ENCODE results near the gene MAG. TPM values are rescaled to one million over a fixed set of nuclear protein-coding genes. Genes with fewer than 3 reads are reported as not detected.

Gene MAG
- total RNA-seq = 1.6 TPM

- Histone ChIP-seq H3K9ac (ENCODE audit: low read depth in 1 of 3, low read length in 3 of 3) (no peak within 1 kb of the TSS), H3K9me3 (ENCODE audit: control insufficient read depth in 3 of 3, low read length in 3 of 3) (no peaks in the 10 kb centered on the region), H3K36me3 (ENCODE audit: control insufficient read depth in 3 of 3, insufficient read depth in 3 of 3, low read length in 3 of 3) (no peaks in the 10 kb centered on the region), H3K4me1 (ENCODE audit: control insufficient read depth in 3 of 3, insufficient read depth in 3 of 3, low read length in 3 of 3) (no peaks in the 10 kb centered on the region), H3K27ac (ENCODE audit: low read depth, low read length) (no peak within 1 kb of the TSS), H3K27me3 (ENCODE audit: control insufficient read depth in 3 of 3, insufficient read depth in 3 of 3, low read length in 3 of 3) (peaks cover 30 to 47% (median 39%) of the 10 kb centered on the region in 3 donors), H3K4me3 (ENCODE audit: low read length in 3 of 3) (no peak within 1 kb of the TSS)
These were observed at the start of gene MAG for GRCh38 chr19:35291916-35292315. MAG (plus strand) TSS chr19:35292161; CDS start chr19:35295409, 3,248 bp downstream.

- Histone ChIP-seq H3K27ac (ENCODE audit: low read depth, low read length) (no peak overlapping the region), H3K36me3 (ENCODE audit: control insufficient read depth in 3 of 3, insufficient read depth in 3 of 3, low read length in 3 of 3) (no peaks in the 10 kb centered on the region), H3K4me1 (ENCODE audit: control insufficient read depth in 3 of 3, insufficient read depth in 3 of 3, low read length in 3 of 3) (peaks cover 2 to 17% (median 6%) of the 10 kb centered on the region in 3 donors), H3K9ac (ENCODE audit: low read depth in 1 of 3, low read length in 3 of 3) (no peak overlapping the region), H3K4me3 (ENCODE audit: low read length in 3 of 3) (no peak overlapping the region), H3K27me3 (ENCODE audit: control insufficient read depth in 3 of 3, insufficient read depth in 3 of 3, low read length in 3 of 3) (peaks cover 29 to 44% (median 32%) of the 10 kb centered on the region in 3 donors), H3K9me3 (ENCODE audit: control insufficient read depth in 3 of 3, low read length in 3 of 3) (no peaks in the 10 kb centered on the region)
These were observed 45.4 kb upstream of the MAG start for GRCh38 chr19:35246466-35247092.

DNA sequence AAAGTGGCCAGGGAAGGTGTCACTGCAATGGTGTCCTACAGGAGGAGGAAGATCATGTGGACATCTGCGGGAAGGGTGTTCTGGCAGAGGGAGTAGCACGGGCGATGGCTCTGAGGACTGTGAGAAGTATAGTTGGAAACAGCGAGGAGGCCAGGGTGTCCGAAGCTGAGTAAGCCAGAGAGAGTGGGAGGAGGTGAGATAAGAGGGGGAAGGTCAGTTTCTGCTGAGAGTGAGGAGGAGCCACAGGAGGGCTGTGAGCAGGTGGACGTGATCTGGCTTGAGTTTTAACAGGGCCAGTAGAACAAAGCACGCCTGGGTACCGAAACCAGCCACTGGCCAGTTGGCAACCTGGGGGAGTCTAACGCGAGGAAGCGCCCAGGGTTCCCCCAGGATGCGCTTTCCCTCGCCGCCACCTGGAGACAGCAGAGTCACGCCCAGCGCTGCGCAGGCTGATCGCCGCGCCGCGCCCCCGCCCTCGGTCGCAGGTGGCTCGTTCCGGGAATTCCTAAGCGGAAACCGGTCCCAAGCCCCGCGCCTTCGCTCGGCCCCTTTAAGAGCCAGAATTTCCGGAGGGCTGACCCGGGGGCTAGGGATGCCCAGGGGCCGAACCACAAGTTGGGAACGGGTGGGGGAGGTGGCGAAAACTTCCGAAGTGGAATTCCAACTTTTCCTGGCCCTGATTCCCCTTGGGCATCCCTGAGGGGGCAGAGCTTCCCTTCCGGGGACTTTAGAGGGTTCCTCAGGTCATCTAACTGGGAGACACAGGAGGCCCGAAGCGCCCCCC, 44.2 kb upstream of the MAG start:
- Histone ChIP-seq H3K9ac (ENCODE audit: low read depth in 1 of 3, low read length in 3 of 3) (peak overlapping the region in 2 of 3 donors; percentile 32 to 51), H3K9me3 (ENCODE audit: control insufficient read depth in 3 of 3, low read length in 3 of 3) (no peaks in the 10 kb centered on the region), H3K36me3 (ENCODE audit: control insufficient read depth in 3 of 3, insufficient read depth in 3 of 3, low read length in 3 of 3) (no peaks in the 10 kb centered on the region), H3K4me3 (ENCODE audit: low read length in 3 of 3) (peak overlapping the region; percentile 14 to 58 (median 52)), H3K27ac (ENCODE audit: low read depth, low read length) (no peak overlapping the region), H3K27me3 (ENCODE audit: control insufficient read depth in 3 of 3, insufficient read depth in 3 of 3, low read length in 3 of 3) (peaks cover 29 to 44% (median 33%) of the 10 kb centered on the region in 3 donors), H3K4me1 (ENCODE audit: control insufficient read depth in 3 of 3, insufficient read depth in 3 of 3, low read length in 3 of 3) (peaks cover 2 to 17% (median 6%) of the 10 kb centered on the region in 3 donors)

GRCh38 chr19:35248310-35249145, 43.4 kb upstream of the MAG start, which contains the start of gene LSR:
LSR (plus strand) TSS chr19:35249002; CDS start chr19:35249023, 21 bp downstream.
- Histone ChIP-seq H3K4me3 (ENCODE audit: low read length in 3 of 3) (peak within 1 kb of the TSS; percentile 52 to 66 (median 58)), H3K27me3 (ENCODE audit: control insufficient read depth in 3 of 3, insufficient read depth in 3 of 3, low read length in 3 of 3) (peaks cover 32 to 42% (median 35%) of the 10 kb centered on the region in 3 donors), H3K27ac (ENCODE audit: low read depth, low read length) (no peak within 1 kb of the TSS), H3K9ac (ENCODE audit: low read depth in 1 of 3, low read length in 3 of 3) (peak within 1 kb of the TSS; percentile 16 to 51 (median 32)), H3K36me3 (ENCODE audit: control insufficient read depth in 3 of 3, insufficient read depth in 3 of 3, low read length in 3 of 3) (no peaks in the 10 kb centered on the region), H3K4me1 (ENCODE audit: control insufficient read depth in 3 of 3, insufficient read depth in 3 of 3, low read length in 3 of 3) (peaks cover 2 to 17% (median 6%) of the 10 kb centered on the region in 3 donors), H3K9me3 (ENCODE audit: control insufficient read depth in 3 of 3, low read length in 3 of 3) (no peaks in the 10 kb centered on the region)

- Histone ChIP-seq H3K27me3 (ENCODE audit: control insufficient read depth in 3 of 3, insufficient read depth in 3 of 3, low read length in 3 of 3) (peaks cover 37 to 42% (median 39%) of the 10 kb centered on the region in 3 donors), H3K4me1 (ENCODE audit: control insufficient read depth in 3 of 3, insufficient read depth in 3 of 3, low read length in 3 of 3) (peaks cover 2 to 17% (median 6%) of the 10 kb centered on the region in 3 donors), H3K9me3 (ENCODE audit: control insufficient read depth in 3 of 3, low read length in 3 of 3) (no peaks in the 10 kb centered on the region), H3K27ac (ENCODE audit: low read depth, low read length) (no peak overlapping the region), H3K9ac (ENCODE audit: low read depth in 1 of 3, low read length in 3 of 3) (peak overlapping the region in 1 of 3 donors; percentile 16), H3K4me3 (ENCODE audit: low read length in 3 of 3) (peak overlapping the region; percentile 52 to 58 (median 56)), H3K36me3 (ENCODE audit: control insufficient read depth in 3 of 3, insufficient read depth in 3 of 3, low read length in 3 of 3) (no peaks in the 10 kb centered on the region)
These were observed 42.7 kb upstream of the MAG start for GRCh38 chr19:35249146-35249847.

- Histone ChIP-seq H3K9ac (ENCODE audit: low read depth in 1 of 3, low read length in 3 of 3) (no peak overlapping the region), H3K27me3 (ENCODE audit: control insufficient read depth in 3 of 3, insufficient read depth in 3 of 3, low read length in 3 of 3) (peaks cover 41 to 46% (median 44%) of the 10 kb centered on the region in 3 donors), H3K9me3 (ENCODE audit: control insufficient read depth in 3 of 3, low read length in 3 of 3) (no peaks in the 10 kb centered on the region), H3K27ac (ENCODE audit: low read depth, low read length) (no peak overlapping the region), H3K4me1 (ENCODE audit: control insufficient read depth in 3 of 3, insufficient read depth in 3 of 3, low read length in 3 of 3) (peaks cover 2 to 17% (median 6%) of the 10 kb centered on the region in 3 donors), H3K36me3 (ENCODE audit: control insufficient read depth in 3 of 3, insufficient read depth in 3 of 3, low read length in 3 of 3) (no peaks in the 10 kb centered on the region), H3K4me3 (ENCODE audit: low read length in 3 of 3) (no peak overlapping the region)
These were observed 41.9 kb upstream of the MAG start for GRCh38 chr19:35249848-35250711.

DNA sequence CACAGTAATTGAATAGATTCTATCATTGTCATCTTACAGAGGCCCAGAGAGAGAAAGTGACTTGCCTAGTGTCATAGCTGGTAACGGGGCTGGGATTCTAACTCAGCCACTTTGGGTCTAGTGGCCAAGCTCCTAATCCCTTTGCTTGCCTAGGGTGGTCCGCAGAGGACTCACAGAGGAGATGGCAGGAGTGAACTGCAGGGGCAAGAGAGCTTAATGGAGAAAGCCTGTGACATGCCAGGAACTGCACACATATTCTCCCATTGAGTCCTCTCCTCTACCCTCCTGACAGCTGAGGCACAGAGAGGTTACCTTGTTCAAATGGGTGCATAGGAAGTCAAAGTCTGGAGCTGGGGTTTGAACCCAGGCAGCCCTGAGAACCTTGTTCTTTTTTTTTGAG, 40.5 kb upstream of the MAG start:
- no peaks in the 10 kb centered on the region for H3K9me3 ChIP-seq (ENCODE audit: control insufficient read depth in 3 of 3, low read length in 3 of 3)
- peaks cover 46 to 50% (median 46%) of the 10 kb centered on the region in 3 donors for H3K27me3 ChIP-seq (ENCODE audit: control insufficient read depth in 3 of 3, insufficient read depth in 3 of 3, low read length in 3 of 3)
- peaks cover 2 to 17% (median 6%) of the 10 kb centered on the region in 3 donors for H3K4me1 ChIP-seq (ENCODE audit: control insufficient read depth in 3 of 3, insufficient read depth in 3 of 3, low read length in 3 of 3)
- no peak overlapping the region for H3K9ac ChIP-seq (ENCODE audit: low read depth in 1 of 3, low read length in 3 of 3)
- no peak overlapping the region for H3K27ac ChIP-seq (ENCODE audit: low read depth, low read length)
- H3K36me3 ChIP-seq (ENCODE audit: control insufficient read depth in 3 of 3, insufficient read depth in 3 of 3, low read length in 3 of 3) = no peaks in the 10 kb centered on the region
- no peak overlapping the region for H3K4me3 ChIP-seq (ENCODE audit: low read length in 3 of 3)

- Histone ChIP-seq H3K27me3 (ENCODE audit: control insufficient read depth in 3 of 3, insufficient read depth in 3 of 3, low read length in 3 of 3) (peaks cover 35 to 51% (median 50%) of the 10 kb centered on the region in 3 donors), H3K9me3 (ENCODE audit: control insufficient read depth in 3 of 3, low read length in 3 of 3) (no peaks in the 10 kb centered on the region), H3K9ac (ENCODE audit: low read depth in 1 of 3, low read length in 3 of 3) (peak overlapping the region in 1 of 3 donors; percentile 8), H3K27ac (ENCODE audit: low read depth, low read length) (no peak overlapping the region), H3K36me3 (ENCODE audit: control insufficient read depth in 3 of 3, insufficient read depth in 3 of 3, low read length in 3 of 3) (no peaks in the 10 kb centered on the region), H3K4me3 (ENCODE audit: low read length in 3 of 3) (no peak overlapping the region), H3K4me1 (ENCODE audit: control insufficient read depth in 3 of 3, insufficient read depth in 3 of 3, low read length in 3 of 3) (peaks cover 2 to 9% (median 4%) of the 10 kb centered on the region in 3 donors)
These were observed 38.4 kb upstream of the MAG start for GRCh38 chr19:35253316-35254286.
